ENCODE results near the gene KIFC1. TPM values are rescaled to one million over a fixed set of nuclear protein-coding genes. Genes with fewer than 3 reads are reported as not detected.
A peak's percentile ranks its signal among the peaks of the same experiment; 100 is the strongest.

KIFC1 gene
- total and polyA plus RNA-seq, 2 of the 4 experiments (the other 2 are of a cell fraction), result 33.9 to 40.6 TPM

GRCh38 chr6:33390767-33391277, 801 bp upstream of the KIFC1 start:
- H3K9me3 ChIP-seq (ENCODE audit: control insufficient read depth, insufficient read depth, low read length), result no peaks in the 10 kb centered on the region
- peak overlapping the region; percentile 92 to 97 for H4K8ac ChIP-seq (ENCODE audit: low read depth in 2 of 2, low read length in 2 of 2)
- H3K27ac ChIP-seq (ENCODE audit: insufficient read depth, low read length), result peak overlapping the region; percentile 32
- intact Hi-C loops (cut with micrococcal nuclease) (loop anchor here (1.0 to 2.0 kb wide), 3 partner anchors 19 to 34 kb away; partner anchors contain the start of gene CUTA), dilution Hi-C loops (cut with HindIII; ENCODE audit: low sequenced_read_pairs, unreplicated experiment) (no loop called here), in situ Hi-C loops (cut with MboI; ENCODE audit: low sequenced_read_pairs) (no loop called here)
- H4K5ac ChIP-seq (ENCODE audit: low read depth, low read length), result peak overlapping the region; percentile 56
- peak overlapping the region; percentile 69 for H3K56ac ChIP-seq (ENCODE audit: extremely low read depth, insufficient read depth, low read length)
- peak overlapping the region; percentile 65; the same call in 2 of the 3 replicates for H2BK15ac ChIP-seq (ENCODE audit: low read depth, low read length)
- peak; percentile 74 for TF ChIP-seq CEBPB (IDR thresholded peaks at IDR 0.05; ENCODE audit: low read depth, low read length)
- TF ChIP-seq MAFK (IDR thresholded peaks at IDR 0.05; ENCODE audit: low read depth, low read length), result no peak
- H3K23ac ChIP-seq (ENCODE audit: low read depth, low read length), result no peak overlapping the region
- ChIA-PET CTCF (interaction anchor here (0.7 to 1.3 kb wide), 5 partner anchors 10 to 55 kb away, joined by 3 to 7 read pairs (median 3); no protein-coding TSS in a partner anchor), POLR2A (ENCODE audit: unreplicated experiment) (no interaction called here)
- DNase-seq, result no peak
- peak overlapping the region; percentile 92 for H2AFZ ChIP-seq (replicated peaks; ENCODE audit: low read length, poor library complexity)
- H3K79me1 ChIP-seq (ENCODE audit: low read depth in 1 of 2, low read length in 2 of 2), result peaks cover 0 to 3% of the 10 kb centered on the region in 2 experiments; a peak in 1 of 4 replicates
- H3K14ac ChIP-seq (replicated peaks; ENCODE audit: low read depth, low read length), result peak overlapping the region; percentile 24; the same call in 1 of the 2 replicates
- peak overlapping the region; percentile 64 for H3K4ac ChIP-seq (ENCODE audit: low read depth, low read length)
- H2AK5ac ChIP-seq (ENCODE audit: low read depth, low read length), result peak overlapping the region; percentile 48; the same call in 1 of the 2 replicates
- H2BK120ac ChIP-seq (ENCODE audit: low read depth, low read length), result peak overlapping the region; percentile 35; the same call in 1 of the 2 replicates
- H3K4me1 ChIP-seq (ENCODE audit: control insufficient read depth, insufficient read depth, low read length), result no peaks in the 10 kb centered on the region
- H2AK9ac ChIP-seq (replicated peaks; ENCODE audit: low read depth, low read length, poor library complexity), result peak overlapping the region; percentile 22
- H3K4me2 ChIP-seq (ENCODE audit: low read depth, low read length), result peak overlapping the region; percentile 28
- peak overlapping the region; percentile 3; the same call in 1 of the 2 replicates for H3K18ac ChIP-seq (ENCODE audit: low read depth, low read length)
- peak overlapping the region; percentile 1; the same call in 1 of the 2 replicates for H3K4me3 ChIP-seq (ENCODE audit: insufficient read depth, low read depth, low read length)
- peak overlapping the region; percentile 16; the same call in 1 of the 2 replicates for H2BK20ac ChIP-seq (ENCODE audit: low read depth, low read length)
- no peaks in the 10 kb centered on the region for H3K36me3 ChIP-seq (ENCODE audit: control insufficient read depth, insufficient read depth, low read length)
- no peak for ATAC-seq (ENCODE audit: low read depth)
- 33% methylated on average over 1 of the region's 9 CpGs; no CpG with 5 or more reads in 1 of the 2 experiments for WGBS, 2 experiments (ENCODE audit: extremely low coverage in 2 of 2, insufficient read length in 1 of 2)
- peaks cover 7% of the 10 kb centered on the region; the same call in 1 of the 2 replicates for H3K9me1 ChIP-seq (ENCODE audit: insufficient read depth, low read length)
- H4K91ac ChIP-seq (ENCODE audit: insufficient read depth, low read depth, low read length), result peak overlapping the region; percentile 67
- no peaks in the 10 kb centered on the region for H4K20me1 ChIP-seq (ENCODE audit: insufficient read depth, low read length)
- peak overlapping the region; percentile 47 for H2BK5ac ChIP-seq (ENCODE audit: low read depth, low read length, poor library complexity, severe bottlenecking)
- BruUV-seq (replicated peaks), result no TSS peak
- peak overlapping the region; percentile 14; the same call in 1 of the 2 replicates for H3K9ac ChIP-seq (ENCODE audit: low read depth, low read length)
- no peaks in the 10 kb centered on the region for H3K27me3 ChIP-seq (ENCODE audit: control insufficient read depth, insufficient read depth, low read length)
